Islet of Langerhans (tissue), 1 donor: ENCODE measurements around the gene PTPN11.
"Not testable (repeated sequence)": the region's sequence is repeated elsewhere in the genome, so short reads cannot be mapped to it uniquely, and the experiment has no call there.

Experiments used
- FAIRE-seq: peaks from one replicate; lab custom pipeline; 2011; peaks lifted over from hg19 to GRCh38; lab: Jason Lieb, UNC

The PTPN11 gene

GRCh38 chr12:112448165-112448564 lies 29.4 kb downstream of the PTPN11 start:
- FAIRE-seq: not testable (repeated sequence)

GRCh38 chr12:112450725-112451124 lies 32.0 kb downstream of the PTPN11 start:
- no peak for FAIRE-seq

GRCh38 chr12:112456029-112456428 lies 37.3 kb downstream of the PTPN11 start:
- no peak for FAIRE-seq

GRCh38 chr12:112457142-112457541 lies 38.4 kb downstream of the PTPN11 start:
- not testable (repeated sequence) for FAIRE-seq

- FAIRE-seq: no peak
These were observed 39.6 kb downstream of the PTPN11 start for GRCh38 chr12:112458330-112458729.

- no peak for FAIRE-seq
These were observed 40.0 kb downstream of the PTPN11 start for GRCh38 chr12:112458751-112459150.

- no peak for FAIRE-seq
These were observed 44.7 kb downstream of the PTPN11 start for GRCh38 chr12:112463478-112463877.

- no peak for FAIRE-seq
These were observed 45.9 kb downstream of the PTPN11 start for GRCh38 chr12:112464605-112465004.

GRCh38 chr12:112466011-112466422 lies 47.3 kb downstream of the PTPN11 start:
- no peak for FAIRE-seq

- FAIRE-seq: no peak
These were observed 48.1 kb downstream of the PTPN11 start for GRCh38 chr12:112466835-112467234.

- no peak for FAIRE-seq
These were observed 49.3 kb downstream of the PTPN11 start for GRCh38 chr12:112468046-112468445.

GRCh38 chr12:112473056-112473455 lies 54.3 kb downstream of the PTPN11 start:
- no peak for FAIRE-seq

GRCh38 chr12:112479413-112479812 lies 60.7 kb downstream of the PTPN11 start:
- FAIRE-seq: no peak

GRCh38 chr12:112480931-112481330 lies 62.2 kb downstream of the PTPN11 start:
- FAIRE-seq: no peak

GRCh38 chr12:112482733-112483132 lies 64.0 kb downstream of the PTPN11 start:
- FAIRE-seq: no peak

GRCh38 chr12:112486361-112486760 lies 67.6 kb downstream of the PTPN11 start:
- FAIRE-seq: no peak

GRCh38 chr12:112488257-112488876 lies 69.6 kb downstream of the PTPN11 start:
- FAIRE-seq: no peak

GRCh38 chr12:112489456-112489855 lies 70.7 kb downstream of the PTPN11 start:
- FAIRE-seq: no peak

- no peak for FAIRE-seq
These were observed 77.7 kb downstream of the PTPN11 start for GRCh38 chr12:112496496-112496895.

GRCh38 chr12:112498580-112498979 lies 79.8 kb downstream of the PTPN11 start:
- no peak for FAIRE-seq

GRCh38 chr12:112503512-112503911 lies 84.8 kb downstream of the PTPN11 start:
- FAIRE-seq: no peak

- no peak for FAIRE-seq
These were observed 87.9 kb downstream of the PTPN11 start for GRCh38 chr12:112506513-112507166.

GRCh38 chr12:112513471-112513870 lies 94.7 kb downstream of the PTPN11 start:
- no peak for FAIRE-seq

GRCh38 chr12:112514456-112514855 lies 95.7 kb downstream of the PTPN11 start:
- FAIRE-seq: no peak
